Neural progenitor cell (in vitro differentiated cells): Measurements from ENCODE around the gene STRIP2. TPM values are rescaled to one million over a fixed set of nuclear protein-coding genes. Genes with fewer than 3 reads are reported as not detected.
A peak's percentile ranks its signal among the peaks of the same experiment; 100 is the strongest.

Source experiments
- DNase-seq: peaks from one replicate; pipeline ENCODE4 v3.0.0-alpha.2; 2016; ENCODE audit warnings: low spot score
- H2AFZ ChIP-seq: fragments of 200-600 bp; sonication (generic); replicated peaks from 2 replicates; pipeline ENCODE4 v1.6.1; 2016; ENCODE audit warnings: antibody characterized with exemption
- H3F3A ChIP-seq: fragments of 200-600 bp; sonication (generic); 2 replicates; pipeline ENCODE4 v1.6.1; 2016; ENCODE audit warnings: antibody characterized with exemption, low read depth
- H3K27ac ChIP-seq: fragments of 200-600 bp; sonication (generic); 2 replicates; pipeline ENCODE4 v1.5.1; 2016; ENCODE audit warnings: mild to moderate bottlenecking
- H3K27me3 ChIP-seq: fragments of 200-600 bp; sonication (generic); 2 replicates; pipeline ENCODE4 v1.6.1; 2016; ENCODE audit warnings: mild to moderate bottlenecking, moderate library complexity
- H3K36me3 ChIP-seq: fragments of 200-600 bp; sonication (generic); 2 replicates; pipeline ENCODE4 v1.5.1; 2016
- H3K4me1 ChIP-seq: fragments of 200-600 bp; sonication (generic); 2 replicates; pipeline ENCODE4 v1.6.1; 2016; ENCODE audit warnings: mixed run types
- H3K4me2 ChIP-seq: fragments of 200-600 bp; sonication (generic); 2 replicates; pipeline ENCODE4 v1.6.1; 2016
- H3K4me3 ChIP-seq: fragments of 200-600 bp; sonication (generic); 2 replicates; pipeline ENCODE4 v1.5.1; 2016
- H3K79me2 ChIP-seq: fragments of 200-600 bp; sonication (generic); 2 replicates; pipeline ENCODE4 v1.6.1; 2016; ENCODE audit warnings: low read depth
- H3K9ac ChIP-seq: fragments of 200-600 bp; sonication (generic); 2 replicates; pipeline ENCODE4 v1.6.1; 2016
- H3K9me3 ChIP-seq: fragments of 200-600 bp; sonication (generic); 2 replicates; pipeline ENCODE4 v1.5.1; 2016; ENCODE audit warnings: low read depth
- H4K20me1 ChIP-seq: fragments of 200-600 bp; sonication (generic); 2 replicates; pipeline ENCODE4 v1.6.1; 2016; ENCODE audit warnings: low read depth
- H3K27ac Mint-ChIP-seq: 3 replicates; pipeline ENCODE4 v1.8.0; 2021; ENCODE audit warnings: mixed read lengths
- H3K27me3 Mint-ChIP-seq: 2 replicates; pipeline ENCODE4 v1.8.0; 2022; ENCODE audit warnings: low read depth, mild to moderate bottlenecking, inconsistent platforms, moderate library complexity, mixed read lengths; ENCODE audit not compliant: insufficient read depth
- H3K36me3 Mint-ChIP-seq: 3 replicates; pipeline ENCODE4 v1.8.0; 2021; ENCODE audit warnings: mixed read lengths
- H3K4me1 Mint-ChIP-seq: 3 replicates; pipeline ENCODE4 v1.8.0; 2021; ENCODE audit warnings: mixed read lengths
- H3K4me3 Mint-ChIP-seq: 3 replicates; pipeline ENCODE4 v1.8.0; 2021; ENCODE audit warnings: mild to moderate bottlenecking, moderate library complexity, mixed read lengths
- H3K9me3 Mint-ChIP-seq: 3 replicates; pipeline ENCODE4 v1.8.0; 2020; ENCODE audit warnings: mixed read lengths
- EZH2 ChIP-seq: fragments of 200-600 bp; sonication (generic); IDR thresholded peaks from 2 replicates; pipeline ENCODE4 v1.6.1; 2017; ENCODE audit warnings: antibody characterized with exemption, mild to moderate bottlenecking, moderate library complexity
- EZH2phosphoT487 ChIP-seq: fragments of 200-600 bp; sonication (generic); IDR thresholded peaks from 2 replicates; pipeline ENCODE4 v1.6.1; 2017; ENCODE audit warnings: antibody characterized with exemption
- total RNA-seq: library from RNA; depleted of rRNA; stranded (reverse); fragments of >200 nt; gene quantifications from 2 replicates; pipeline ENCODE4 v1.2.3, GENCODE V29; 2015; ENCODE audit warnings: low replicate concordance
- TF ChIP-seq, protein P1 (sequence below): fragments of 200-600 bp; sonication (generic); IDR thresholded peaks from 2 replicates; pipeline ENCODE4 v1.5.1; 2017; ENCODE audit warnings: antibody characterized with exemption, mild to moderate bottlenecking

STRIP2 gene
- total RNA-seq, 1 donor from 2014 or later = 11.6 TPM

- Histone ChIP-seq H3K27me3 (peaks cover 15% of the 10 kb centered on the region), H3K27ac (no peak overlapping the region), H4K20me1 (peaks cover 5% of the 10 kb centered on the region), H3K36me3 (no peaks in the 10 kb centered on the region), H3F3A (peaks cover 30% of the 10 kb centered on the region), H3K9me3 (no peaks in the 10 kb centered on the region), H3K4me3 (peak overlapping the region; percentile 98), H3K4me1 (peaks cover 23% of the 10 kb centered on the region), H3K79me2 (peaks cover 19% of the 10 kb centered on the region), H3K9ac (peak overlapping the region; percentile 67), H3K4me2 (peak overlapping the region; percentile 94), H2AFZ (no peak overlapping the region)
- no peak for DNase-seq
- Mint-ChIP-seq H3K4me3 (peak overlapping the region; percentile 95), H3K9me3 (no peaks in the 10 kb centered on the region), H3K36me3 (no peaks in the 10 kb centered on the region), H3K27me3 (peaks cover 11% of the 10 kb centered on the region), H3K4me1 (peaks cover 19% of the 10 kb centered on the region), H3K27ac (peak overlapping the region; percentile 90)
- TF ChIP-seq, protein P1, sequence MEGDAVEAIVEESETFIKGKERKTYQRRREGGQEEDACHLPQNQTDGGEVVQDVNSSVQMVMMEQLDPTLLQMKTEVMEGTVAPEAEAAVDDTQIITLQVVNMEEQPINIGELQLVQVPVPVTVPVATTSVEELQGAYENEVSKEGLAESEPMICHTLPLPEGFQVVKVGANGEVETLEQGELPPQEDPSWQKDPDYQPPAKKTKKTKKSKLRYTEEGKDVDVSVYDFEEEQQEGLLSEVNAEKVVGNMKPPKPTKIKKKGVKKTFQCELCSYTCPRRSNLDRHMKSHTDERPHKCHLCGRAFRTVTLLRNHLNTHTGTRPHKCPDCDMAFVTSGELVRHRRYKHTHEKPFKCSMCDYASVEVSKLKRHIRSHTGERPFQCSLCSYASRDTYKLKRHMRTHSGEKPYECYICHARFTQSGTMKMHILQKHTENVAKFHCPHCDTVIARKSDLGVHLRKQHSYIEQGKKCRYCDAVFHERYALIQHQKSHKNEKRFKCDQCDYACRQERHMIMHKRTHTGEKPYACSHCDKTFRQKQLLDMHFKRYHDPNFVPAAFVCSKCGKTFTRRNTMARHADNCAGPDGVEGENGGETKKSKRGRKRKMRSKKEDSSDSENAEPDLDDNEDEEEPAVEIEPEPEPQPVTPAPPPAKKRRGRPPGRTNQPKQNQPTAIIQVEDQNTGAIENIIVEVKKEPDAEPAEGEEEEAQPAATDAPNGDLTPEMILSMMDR = no peak
- TF ChIP-seq EZH2phosphoT487 (no peak), EZH2 (no peak)
These were observed 1.2 kb downstream of the STRIP2 start for GRCh38 chr7:129435414-129435829.

DNA sequence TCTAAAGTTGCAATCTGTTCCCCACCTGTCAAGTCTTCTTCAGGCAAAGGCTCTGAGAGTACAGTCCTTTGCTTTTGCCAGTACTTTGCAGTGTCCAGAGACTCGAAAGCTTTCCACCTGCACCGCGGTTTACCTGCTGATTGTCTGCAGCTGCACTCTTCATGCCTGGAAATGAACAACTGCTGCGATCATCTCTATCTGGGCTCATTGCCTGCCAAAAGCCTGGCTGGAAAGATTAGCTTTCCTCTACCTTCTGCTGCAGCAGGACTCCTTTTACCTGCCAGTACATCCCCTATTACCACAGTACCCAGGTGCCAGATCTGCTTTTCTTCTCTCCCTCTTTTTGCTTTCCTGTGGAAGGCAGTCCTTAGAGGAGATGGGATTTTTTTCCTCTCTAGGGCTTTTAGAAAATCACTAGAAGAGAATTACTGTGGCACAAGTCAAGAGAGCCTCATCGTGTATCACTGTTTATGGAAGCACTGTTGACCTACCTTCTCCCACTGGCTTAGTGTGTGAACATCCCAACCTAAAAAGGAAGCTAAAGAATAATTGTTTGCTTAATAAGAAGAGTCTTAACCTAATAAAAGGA lies 2.2 kb downstream of the STRIP2 start:
- Histone ChIP-seq H3K9me3 (no peaks in the 10 kb centered on the region), H3F3A (peaks cover 27% of the 10 kb centered on the region), H3K9ac (no peak overlapping the region), H3K4me1 (peaks cover 24% of the 10 kb centered on the region), H2AFZ (no peak overlapping the region), H3K27me3 (peaks cover 15% of the 10 kb centered on the region), H3K4me3 (no peak overlapping the region), H3K4me2 (no peak overlapping the region), H3K27ac (no peak overlapping the region), H3K36me3 (no peaks in the 10 kb centered on the region), H4K20me1 (peaks cover 5% of the 10 kb centered on the region), H3K79me2 (peaks cover 19% of the 10 kb centered on the region)
- TF ChIP-seq, protein P1 = no peak
- TF ChIP-seq EZH2phosphoT487 (no peak), EZH2 (no peak)
- no peak for DNase-seq
- peak overlapping the region; percentile 75 for H3K4me3 Mint-ChIP-seq
- H3K27ac Mint-ChIP-seq = no peak overlapping the region
- H3K4me1 Mint-ChIP-seq = peaks cover 19% of the 10 kb centered on the region
- peaks cover 11% of the 10 kb centered on the region for H3K27me3 Mint-ChIP-seq
- no peaks in the 10 kb centered on the region for H3K9me3 Mint-ChIP-seq
- H3K36me3 Mint-ChIP-seq = no peaks in the 10 kb centered on the region

DNA sequence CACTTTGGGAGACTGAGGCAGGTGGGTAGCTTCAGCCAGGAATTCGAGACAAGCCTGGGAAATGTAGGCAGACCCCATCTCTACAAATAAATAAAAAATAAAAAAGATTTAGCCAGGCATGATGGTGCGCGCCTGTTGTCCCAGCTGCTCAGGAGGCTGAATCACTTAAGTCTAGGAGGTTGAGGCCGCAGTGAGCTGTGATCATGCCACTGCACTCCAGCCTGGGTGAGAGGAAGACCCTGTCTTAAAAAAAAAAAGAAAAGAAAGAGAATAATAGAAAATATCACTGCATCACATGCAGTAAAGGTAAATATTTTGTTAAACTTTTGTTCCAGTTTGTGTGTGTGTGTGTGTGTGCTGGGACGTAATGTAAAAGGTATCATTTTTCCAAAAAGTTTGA lies 3.0 kb downstream of the STRIP2 start:
- Mint-ChIP-seq H3K9me3 (no peaks in the 10 kb centered on the region), H3K4me3 (no peak overlapping the region), H3K36me3 (no peaks in the 10 kb centered on the region), H3K27me3 (peaks cover 10% of the 10 kb centered on the region), H3K27ac (no peak overlapping the region), H3K4me1 (peaks cover 19% of the 10 kb centered on the region)
- Histone ChIP-seq H3F3A (peaks cover 27% of the 10 kb centered on the region), H4K20me1 (peaks cover 5% of the 10 kb centered on the region), H3K9me3 (no peaks in the 10 kb centered on the region), H3K4me2 (no peak overlapping the region), H3K9ac (no peak overlapping the region), H3K27me3 (peaks cover 15% of the 10 kb centered on the region), H3K79me2 (peaks cover 19% of the 10 kb centered on the region), H3K36me3 (no peaks in the 10 kb centered on the region), H2AFZ (no peak overlapping the region), H3K4me1 (peaks cover 24% of the 10 kb centered on the region), H3K27ac (no peak overlapping the region), H3K4me3 (no peak overlapping the region)
- DNase-seq = no peak
- no peak for TF ChIP-seq EZH2
- TF ChIP-seq, protein P1 = no peak
- no peak for TF ChIP-seq EZH2phosphoT487
